GM21447 (cell line): Measurements from ENCODE around the gene MEF2B.

ENCODE experiments used
- ATAC-seq: cut with Tn5 transposase; IDR thresholded peaks from one replicate; pipeline ENCODE4 v1.9.1; 2021; ENCODE audit not compliant: unreplicated experiment

Gene MEF2B

GRCh38 chr19:19101540-19101939 is 68.5 kb downstream of the MEF2B start:
- ATAC-seq, result no peak

- ATAC-seq, result no peak
Measured at GRCh38 chr19:19098703-19099632, 71.1 kb downstream of the MEF2B start.

DNA sequence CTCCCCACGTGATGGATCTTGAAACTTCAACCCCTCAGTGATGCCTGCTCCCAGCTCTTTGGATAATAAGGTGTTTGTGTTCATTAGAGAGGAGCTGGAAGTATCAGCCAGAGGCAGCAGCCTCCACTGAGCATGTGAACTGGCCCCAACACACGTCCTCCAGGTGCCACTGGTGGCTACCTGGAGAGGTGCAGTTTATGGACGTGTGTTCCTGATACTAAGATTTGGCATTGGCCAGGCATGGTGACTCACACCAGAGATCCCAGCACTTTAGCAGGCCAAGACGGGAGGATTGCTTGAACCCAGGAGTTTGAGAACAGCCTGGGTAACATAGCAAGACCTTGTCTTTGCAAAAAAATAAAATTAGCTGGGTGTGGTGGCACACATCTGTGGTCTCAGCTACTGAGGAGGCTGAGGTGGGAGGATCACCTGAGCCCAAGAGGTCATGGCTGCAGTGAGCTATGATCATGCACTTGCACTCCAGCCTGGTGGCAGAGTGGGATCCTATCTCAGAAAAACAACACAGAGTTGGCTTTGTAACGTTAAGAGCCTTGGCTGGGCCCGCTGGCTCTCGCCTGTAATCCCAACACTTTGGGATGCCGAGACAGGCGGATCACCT is 71.9 kb downstream of the MEF2B start:
- ATAC-seq, result no peak

DNA sequence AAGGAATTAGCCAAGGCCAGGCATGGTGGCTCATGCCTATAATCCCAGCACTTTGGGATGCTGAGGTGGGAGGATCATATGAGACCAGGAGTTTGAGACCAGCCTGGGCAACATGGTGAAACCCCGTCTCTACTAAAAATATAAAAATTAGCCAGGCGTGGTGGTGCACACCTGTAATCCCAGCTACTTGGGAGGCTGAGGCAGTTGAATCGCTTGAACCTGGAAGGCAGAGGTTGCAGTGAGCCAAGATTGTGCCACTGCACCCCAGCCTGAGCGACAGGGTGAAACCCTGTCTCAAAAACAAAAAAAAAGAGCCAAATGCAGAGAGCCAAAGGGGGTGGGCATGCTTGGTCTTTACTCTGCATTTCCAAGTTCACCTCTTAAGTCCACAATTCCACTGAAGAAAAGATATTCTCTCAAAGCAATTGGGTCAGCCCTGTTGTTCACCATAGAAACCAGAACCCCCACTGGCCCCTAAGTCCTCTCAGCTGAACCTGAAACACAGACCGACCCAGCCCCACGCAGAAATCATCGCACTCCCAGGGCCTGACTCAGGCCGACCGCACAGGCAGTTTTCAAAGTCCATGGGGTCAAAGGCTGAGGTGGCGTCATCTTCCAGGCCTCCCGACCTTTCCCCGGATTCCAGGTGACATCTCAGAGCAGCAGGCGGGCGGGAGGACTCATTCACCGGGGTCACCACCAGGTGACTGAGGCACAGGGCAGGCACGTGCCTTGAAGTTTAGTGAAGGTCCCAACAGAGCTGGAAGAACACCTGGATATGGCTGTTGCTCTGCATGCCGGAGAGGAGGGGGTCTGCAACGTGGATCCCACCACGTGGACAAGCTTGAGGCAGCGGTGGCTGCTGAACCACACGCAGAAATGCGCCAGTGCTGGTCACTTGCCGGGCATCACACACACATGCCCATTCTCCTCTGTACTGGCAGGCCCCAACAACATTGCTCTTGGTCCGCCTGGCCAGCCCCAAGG is 73.1 kb downstream of the MEF2B start:
- no peak for ATAC-seq

DNA sequence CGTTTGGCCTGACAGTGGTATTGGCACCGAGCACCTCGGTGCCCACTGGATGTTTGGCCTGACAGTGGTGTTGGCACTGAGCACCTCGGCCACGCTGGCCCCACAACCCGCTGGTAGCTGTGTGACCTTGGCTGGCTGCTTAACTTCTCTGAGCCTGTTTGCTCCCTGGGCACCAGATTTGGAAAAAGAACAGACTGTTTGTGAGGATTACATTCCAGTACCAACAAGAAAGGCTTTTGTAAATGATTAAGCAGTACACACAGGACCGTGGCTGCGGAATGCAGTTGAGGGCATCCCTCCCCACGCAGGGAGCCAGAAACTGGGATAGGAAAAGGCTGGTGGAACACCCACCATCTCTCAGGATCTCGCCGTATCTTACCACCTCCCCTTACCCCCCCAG is 74.4 kb downstream of the MEF2B start:
- ATAC-seq, result no peak
